NCI-H510A treated with DMSO at 0.1 percent for 48 hours (cell line): ENCODE results near the gene METTL24.
A peak's percentile ranks its signal among the peaks of the same experiment; 100 is the strongest.

ENCODE experiments used
- DNase-seq: peaks from one replicate; lab custom pipeline; 2025; lab: John Stamatoyannopoulos, UW

Gene METTL24

GRCh38 chr6:110334423-110335180 is 23.5 kb downstream of the METTL24 start:
- no peak for DNase-seq

DNA sequence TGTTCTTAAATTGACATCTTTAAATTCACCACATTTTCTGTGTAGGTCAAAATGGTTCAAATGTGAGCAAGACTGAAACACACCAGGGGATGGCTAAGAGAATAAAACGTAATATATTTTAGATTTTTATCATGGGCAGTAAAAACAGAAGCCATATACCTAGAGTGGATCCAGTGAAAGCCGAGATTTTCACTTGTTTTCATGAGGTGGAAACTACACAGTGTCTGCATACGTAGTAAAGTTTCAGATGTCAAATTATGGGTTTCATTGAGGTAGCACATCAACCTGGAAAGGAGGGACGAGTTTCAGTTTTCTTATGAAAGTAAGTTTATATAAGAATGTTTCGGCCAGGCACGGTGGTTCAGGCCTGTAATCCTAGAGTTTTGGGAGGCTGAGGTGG is 25.9 kb downstream of the METTL24 start:
- DNase-seq, result no peak

GRCh38 chr6:110331816-110332215 is 26.3 kb downstream of the METTL24 start:
- DNase-seq, result no peak

GRCh38 chr6:110331390-110331789 is 26.8 kb downstream of the METTL24 start:
- no peak for DNase-seq

- DNase-seq, result no peak
These were observed 28.3 kb downstream of the METTL24 start for GRCh38 chr6:110329714-110330436.

DNA sequence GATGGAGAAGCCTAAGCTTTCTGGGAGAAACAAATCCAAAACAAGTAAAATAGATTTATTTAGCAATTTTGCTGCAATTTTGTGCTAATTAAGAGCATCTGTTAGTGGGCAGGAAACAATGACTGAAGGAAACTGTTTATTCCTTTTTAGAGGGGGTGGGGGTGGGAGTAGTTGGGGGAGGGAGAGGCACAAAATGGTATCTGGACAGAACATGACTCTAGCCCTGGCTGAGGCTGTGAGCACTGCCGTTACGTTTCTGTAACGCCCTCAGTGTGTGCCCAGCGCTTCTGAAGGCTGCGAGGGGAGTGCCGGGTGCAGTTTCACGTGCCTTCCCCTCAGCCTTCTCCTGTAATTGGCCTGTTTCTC is 28.8 kb downstream of the METTL24 start:
- no peak for DNase-seq

- DNase-seq, result no peak
These were observed 29.9 kb downstream of the METTL24 start for GRCh38 chr6:110328259-110328658.

DNA sequence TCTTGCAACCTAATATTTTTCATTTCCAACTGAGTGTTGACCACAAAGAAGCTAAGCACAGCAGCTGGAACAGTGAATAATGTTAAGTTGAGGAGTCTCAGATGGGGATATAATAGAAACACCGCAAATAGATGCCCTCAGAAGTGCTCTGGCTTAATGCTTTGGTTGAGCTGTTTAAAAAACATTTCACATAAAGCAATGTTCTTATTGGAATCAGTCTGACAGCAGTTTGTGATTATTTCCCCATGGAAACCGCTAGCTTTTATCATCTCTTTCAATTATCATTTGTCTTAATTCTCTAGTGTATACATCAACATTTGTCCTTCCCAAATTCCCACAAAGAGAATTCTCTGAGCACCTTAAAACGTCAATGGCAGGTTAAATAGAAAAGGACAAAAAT is 30.8 kb downstream of the METTL24 start:
- DNase-seq, result no peak

- no peak for DNase-seq
These were observed 31.5 kb downstream of the METTL24 start for GRCh38 chr6:110326609-110327008.

DNA sequence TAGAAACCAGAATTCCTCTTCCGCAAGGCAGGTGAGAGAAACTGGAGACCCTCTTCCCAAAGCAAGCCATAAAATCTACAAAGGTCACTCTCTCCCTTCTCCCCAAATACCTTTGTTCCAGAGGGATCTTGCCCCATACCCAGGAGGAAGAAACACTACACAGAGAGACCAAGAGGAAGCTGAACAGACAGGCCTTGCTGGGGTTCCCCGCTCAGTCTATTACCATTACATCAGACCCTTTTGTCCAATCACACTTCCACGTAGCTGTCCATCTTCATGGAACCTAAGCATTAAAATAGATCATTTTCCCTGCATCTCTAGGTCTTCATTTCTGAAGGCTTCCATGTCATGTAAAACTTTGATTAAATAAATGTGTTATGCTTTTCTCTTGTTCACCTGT is 32.1 kb downstream of the METTL24 start:
- no peak for DNase-seq

GRCh38 chr6:110325197-110325596 is 33.0 kb downstream of the METTL24 start:
- DNase-seq, result peak; percentile 2

GRCh38 chr6:110324548-110324947 is 33.6 kb downstream of the METTL24 start:
- DNase-seq, result no peak

- no peak for DNase-seq
These were observed 34.9 kb downstream of the METTL24 start for GRCh38 chr6:110323258-110323657.

DNA sequence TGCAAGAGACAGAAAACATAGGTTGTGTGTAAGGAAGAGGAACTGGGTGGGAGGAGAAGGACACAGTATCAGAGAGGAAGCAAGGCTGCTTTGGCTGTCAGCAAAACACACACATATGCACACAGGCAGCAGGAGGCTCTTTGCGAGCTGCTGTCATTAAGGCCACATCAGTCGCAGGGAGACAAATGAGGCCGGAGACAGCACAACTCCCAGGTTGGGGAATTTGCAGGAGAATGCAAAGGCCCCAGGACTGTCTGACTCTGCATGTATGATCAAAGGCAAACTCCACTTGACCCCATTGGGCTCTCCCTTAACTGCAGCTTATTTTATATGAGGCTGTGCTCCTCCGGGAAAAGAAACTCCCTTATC is 35.3 kb downstream of the METTL24 start:
- DNase-seq, result no peak

- DNase-seq, result no peak
These were observed 35.8 kb downstream of the METTL24 start for GRCh38 chr6:110322151-110322873.

- DNase-seq, result no peak
These were observed 37.8 kb downstream of the METTL24 start for GRCh38 chr6:110320307-110320706.

DNA sequence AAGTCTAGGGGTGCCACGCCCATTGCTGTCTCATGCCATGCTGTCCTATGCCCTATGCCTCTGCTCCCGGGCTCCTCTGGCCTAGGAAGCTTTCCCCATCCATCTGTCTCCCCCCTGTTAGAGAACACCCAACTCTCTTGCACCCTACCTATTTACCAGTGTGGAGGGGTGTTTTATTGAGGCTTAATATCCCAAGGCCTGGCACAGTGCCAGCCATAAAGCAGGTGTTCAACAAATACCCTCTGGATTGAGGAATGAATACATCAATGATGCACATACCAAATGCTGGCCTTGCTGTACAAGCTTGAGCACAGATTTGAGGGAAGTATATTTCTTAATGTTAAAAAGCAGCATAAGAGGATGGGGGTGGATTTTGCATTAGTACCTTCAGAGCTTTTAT is 38.3 kb downstream of the METTL24 start:
- no peak for DNase-seq

GRCh38 chr6:110319381-110319780 is 38.8 kb downstream of the METTL24 start:
- DNase-seq, result no peak

GRCh38 chr6:110318971-110319370 is 39.2 kb downstream of the METTL24 start:
- DNase-seq, result no peak

DNA sequence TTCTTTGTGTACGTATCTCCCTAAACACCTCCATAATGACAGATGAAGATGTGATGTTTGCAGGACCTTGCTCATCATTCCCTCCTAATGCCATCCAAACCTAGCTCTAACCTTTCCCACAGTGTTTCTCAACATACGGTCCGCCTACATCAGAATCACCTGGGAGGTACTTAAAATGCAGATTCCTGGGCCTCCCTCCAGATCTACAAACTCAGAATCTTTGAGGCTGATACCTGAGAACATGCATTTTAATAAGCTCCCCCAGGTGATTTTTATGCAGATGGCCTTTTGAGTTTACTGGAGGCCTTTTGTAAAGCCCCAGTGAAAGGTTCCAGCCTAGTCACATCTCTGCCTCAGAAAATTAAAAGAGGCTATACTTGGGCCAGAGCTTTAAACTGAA is 40.5 kb downstream of the METTL24 start:
- DNase-seq, result no peak

DNA sequence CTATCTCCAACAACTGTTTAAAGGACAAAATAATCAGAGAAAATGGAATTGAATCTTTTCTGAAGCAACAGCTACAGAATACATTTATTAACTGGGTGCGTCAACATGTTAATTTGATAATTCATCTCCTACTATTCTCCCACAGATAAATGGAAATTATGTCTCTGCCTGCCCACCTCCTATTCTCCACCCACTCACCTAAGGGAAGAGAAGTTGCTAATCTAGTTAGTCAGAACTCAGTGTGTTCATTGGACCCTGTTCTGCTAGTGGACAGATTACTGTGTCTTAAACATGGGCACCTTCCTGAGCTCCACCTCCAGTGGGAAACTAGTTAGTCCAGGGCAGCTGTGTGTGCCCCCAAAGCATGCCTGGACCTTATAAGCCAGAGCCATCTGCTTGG is 41.0 kb downstream of the METTL24 start:
- no peak for DNase-seq

DNA sequence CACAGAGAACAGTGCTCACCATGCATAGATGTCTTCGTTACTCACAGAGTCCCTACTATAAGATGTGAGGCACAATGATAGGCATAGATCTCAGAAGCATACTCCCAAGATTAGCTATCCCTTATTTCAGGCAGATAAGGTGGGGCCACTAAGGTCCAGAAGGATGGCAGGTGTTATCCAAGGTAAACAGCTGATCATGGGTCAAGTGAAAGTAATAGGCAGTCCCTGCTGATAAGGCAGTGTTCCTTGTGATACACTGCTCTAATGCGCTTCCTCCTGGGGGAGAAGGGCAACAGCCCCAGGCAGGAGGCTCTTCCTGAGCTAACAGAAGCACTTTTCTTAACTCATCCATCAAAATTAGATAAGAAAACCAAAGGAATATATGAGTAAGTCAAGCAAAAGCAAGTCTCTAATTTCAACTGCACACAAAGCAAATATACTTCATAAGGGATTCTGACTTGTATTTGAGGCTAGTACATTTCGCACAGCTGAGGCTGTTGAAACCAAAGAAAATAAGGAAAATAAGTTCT is 42.2 kb downstream of the METTL24 start:
- no peak for DNase-seq
